ENCODE measurements around the gene PPM1K.

Gene PPM1K

DNA sequence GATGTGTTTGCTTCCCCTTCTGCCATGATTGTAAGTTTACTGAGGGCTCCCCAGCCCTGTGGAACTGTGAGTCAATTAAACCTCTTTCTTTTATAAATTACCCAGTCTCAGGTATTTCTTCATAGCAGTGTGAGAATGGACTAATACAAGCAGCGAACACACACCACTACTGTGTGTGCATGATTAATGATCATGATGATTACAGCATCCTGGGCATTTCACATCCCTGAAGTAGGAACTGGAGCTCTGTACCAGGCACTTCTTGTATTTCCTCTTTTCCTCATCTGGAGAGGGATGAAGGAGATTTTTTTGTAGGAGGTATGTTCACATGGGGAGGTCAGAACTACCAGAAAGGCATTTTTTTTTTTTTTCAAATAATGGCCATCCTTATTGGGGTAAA, 60.8 kb downstream of the PPM1K start:
- no peak overlapping the region for H3K4me3 ChIP-seq (ENCODE audit: low read depth, low read length)
- H3K9me3 ChIP-seq (ENCODE audit: severe bottlenecking) = no peaks in the 10 kb centered on the region
- TF ChIP-seq, protein P1, sequence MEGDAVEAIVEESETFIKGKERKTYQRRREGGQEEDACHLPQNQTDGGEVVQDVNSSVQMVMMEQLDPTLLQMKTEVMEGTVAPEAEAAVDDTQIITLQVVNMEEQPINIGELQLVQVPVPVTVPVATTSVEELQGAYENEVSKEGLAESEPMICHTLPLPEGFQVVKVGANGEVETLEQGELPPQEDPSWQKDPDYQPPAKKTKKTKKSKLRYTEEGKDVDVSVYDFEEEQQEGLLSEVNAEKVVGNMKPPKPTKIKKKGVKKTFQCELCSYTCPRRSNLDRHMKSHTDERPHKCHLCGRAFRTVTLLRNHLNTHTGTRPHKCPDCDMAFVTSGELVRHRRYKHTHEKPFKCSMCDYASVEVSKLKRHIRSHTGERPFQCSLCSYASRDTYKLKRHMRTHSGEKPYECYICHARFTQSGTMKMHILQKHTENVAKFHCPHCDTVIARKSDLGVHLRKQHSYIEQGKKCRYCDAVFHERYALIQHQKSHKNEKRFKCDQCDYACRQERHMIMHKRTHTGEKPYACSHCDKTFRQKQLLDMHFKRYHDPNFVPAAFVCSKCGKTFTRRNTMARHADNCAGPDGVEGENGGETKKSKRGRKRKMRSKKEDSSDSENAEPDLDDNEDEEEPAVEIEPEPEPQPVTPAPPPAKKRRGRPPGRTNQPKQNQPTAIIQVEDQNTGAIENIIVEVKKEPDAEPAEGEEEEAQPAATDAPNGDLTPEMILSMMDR (IDR thresholded peaks at IDR 0.05; ENCODE audit: low read depth, low read length) = no peak
- no peaks in the 10 kb centered on the region for H3K36me3 ChIP-seq
- DNase-seq = no peak
- H3K27me3 ChIP-seq (ENCODE audit: insufficient read depth, low read depth, severe bottlenecking) = no peaks in the 10 kb centered on the region
- H3K27ac ChIP-seq = no peak overlapping the region

DNA sequence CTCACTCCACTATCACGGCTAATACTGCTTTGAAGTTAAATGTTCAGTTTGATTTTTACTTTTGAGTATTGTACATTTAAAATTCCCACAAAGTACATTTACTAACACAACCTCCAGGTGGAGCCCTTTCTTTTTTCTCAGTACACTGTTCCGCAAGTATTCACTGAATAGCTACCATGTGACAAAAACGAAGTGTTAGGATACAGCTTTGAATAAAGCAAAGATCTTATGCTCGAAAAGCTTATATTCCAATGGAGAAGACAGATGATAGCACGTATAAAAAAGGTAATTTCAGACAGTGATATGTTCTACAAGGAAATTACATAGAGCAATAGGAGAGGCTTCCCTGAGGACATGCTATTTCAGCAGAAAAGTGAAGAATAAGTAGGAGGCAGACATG, 65.3 kb downstream of the PPM1K start:
- H3K27ac ChIP-seq = no peak overlapping the region
- no peak for DNase-seq
- no peaks in the 10 kb centered on the region for H3K9me3 ChIP-seq (ENCODE audit: severe bottlenecking)
- TF ChIP-seq, protein P1 (IDR thresholded peaks at IDR 0.05; ENCODE audit: low read depth, low read length) = no peak
- H3K36me3 ChIP-seq = no peaks in the 10 kb centered on the region
- H3K27me3 ChIP-seq (ENCODE audit: insufficient read depth, low read depth, severe bottlenecking) = peaks cover 2% of the 10 kb centered on the region
- no peak overlapping the region for H3K4me3 ChIP-seq (ENCODE audit: low read depth, low read length)

DNA sequence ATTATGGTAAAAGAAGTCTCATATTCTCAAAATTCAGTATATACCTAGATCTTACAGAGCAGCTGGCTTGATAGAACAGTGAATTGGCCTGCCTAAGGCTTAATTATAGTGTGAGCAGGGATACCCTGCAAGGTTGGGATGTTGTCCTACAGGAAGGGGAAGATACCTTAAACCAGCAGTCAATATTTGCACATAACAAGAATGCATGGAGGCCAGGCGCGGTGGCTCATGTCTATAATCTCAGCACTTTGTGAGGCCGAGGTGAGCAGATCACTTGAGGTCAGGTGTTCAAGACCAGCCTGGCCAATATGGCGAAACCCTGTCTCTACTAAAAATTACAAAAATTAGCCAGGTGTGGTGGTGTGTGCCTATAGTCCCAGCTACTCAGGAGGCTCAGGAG, 67.2 kb downstream of the PPM1K start:
- H3K4me3 ChIP-seq (ENCODE audit: low read depth, low read length) = no peak overlapping the region
- H3K9me3 ChIP-seq (ENCODE audit: severe bottlenecking) = no peaks in the 10 kb centered on the region
- no peak overlapping the region for H3K27ac ChIP-seq
- H3K27me3 ChIP-seq (ENCODE audit: insufficient read depth, low read depth, severe bottlenecking) = peaks cover 2% of the 10 kb centered on the region
- TF ChIP-seq, protein P1 (IDR thresholded peaks at IDR 0.05; ENCODE audit: low read depth, low read length) = no peak
- H3K36me3 ChIP-seq = no peaks in the 10 kb centered on the region
- DNase-seq = no peak

DNA sequence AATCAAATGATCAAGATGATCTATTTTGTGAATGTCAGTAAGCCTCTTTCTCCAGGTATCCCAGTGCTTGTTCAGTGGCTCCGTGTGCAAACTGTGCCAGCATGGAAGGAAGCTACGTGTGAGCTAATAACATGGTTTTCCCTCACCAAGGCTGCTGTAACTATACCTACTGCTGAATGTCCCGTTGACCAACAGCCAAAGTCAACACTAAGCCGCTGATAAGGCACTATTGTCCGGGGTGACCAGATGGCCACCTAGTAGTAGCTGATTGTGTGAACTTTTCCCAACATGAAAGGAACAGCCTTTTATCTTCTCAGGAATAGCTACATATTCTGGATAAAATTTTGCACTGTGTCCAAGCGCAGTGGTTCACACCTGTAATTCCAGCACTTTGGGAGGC, 68.0 kb downstream of the PPM1K start:
- H3K9me3 ChIP-seq (ENCODE audit: severe bottlenecking) = no peaks in the 10 kb centered on the region
- H3K27me3 ChIP-seq (ENCODE audit: insufficient read depth, low read depth, severe bottlenecking) = peaks cover 2% of the 10 kb centered on the region
- no peak overlapping the region for H3K4me3 ChIP-seq (ENCODE audit: low read depth, low read length)
- DNase-seq = no peak
- no peak overlapping the region for H3K27ac ChIP-seq
- TF ChIP-seq, protein P1 (IDR thresholded peaks at IDR 0.05; ENCODE audit: low read depth, low read length) = no peak
- no peaks in the 10 kb centered on the region for H3K36me3 ChIP-seq

DNA sequence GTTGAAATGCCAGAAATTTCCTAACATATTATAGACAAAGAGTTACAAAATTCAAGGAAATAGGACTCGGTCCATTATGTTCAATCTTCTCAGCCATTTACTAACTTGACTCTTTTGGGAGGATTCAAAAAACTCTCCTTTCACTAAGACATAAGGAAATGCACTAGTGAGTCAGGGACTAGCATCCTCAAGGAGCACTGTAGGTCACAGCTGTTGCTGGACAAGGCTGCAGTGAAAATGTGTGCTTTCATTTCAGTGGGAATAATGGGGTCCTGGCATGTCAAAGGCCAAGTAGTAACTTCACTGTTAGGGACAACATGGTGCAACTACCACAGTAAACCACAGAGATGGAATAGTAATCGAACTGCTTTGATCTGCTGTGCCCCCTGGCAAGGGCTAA, 69.0 kb downstream of the PPM1K start:
- DNase-seq = no peak
- peaks cover 2% of the 10 kb centered on the region for H3K27me3 ChIP-seq (ENCODE audit: insufficient read depth, low read depth, severe bottlenecking)
- no peaks in the 10 kb centered on the region for H3K36me3 ChIP-seq
- TF ChIP-seq, protein P1 (IDR thresholded peaks at IDR 0.05; ENCODE audit: low read depth, low read length) = no peak
- no peak overlapping the region for H3K4me3 ChIP-seq (ENCODE audit: low read depth, low read length)
- no peaks in the 10 kb centered on the region for H3K9me3 ChIP-seq (ENCODE audit: severe bottlenecking)
- no peak overlapping the region for H3K27ac ChIP-seq

DNA sequence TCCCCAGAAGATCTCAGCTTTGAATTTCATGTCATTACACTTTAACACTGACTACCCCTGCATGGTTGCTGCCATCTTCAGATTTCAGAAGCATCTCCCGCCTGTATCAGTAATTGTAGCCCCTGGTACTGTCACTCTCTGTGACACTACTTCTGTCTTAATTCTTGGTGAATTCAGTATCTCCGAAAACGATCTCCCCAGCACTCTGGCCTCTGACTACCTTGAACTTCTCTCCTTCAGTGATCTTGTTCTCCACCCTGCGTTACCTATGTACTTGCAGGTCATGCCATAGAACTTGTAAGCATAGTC, 72.2 kb downstream of the PPM1K start:
- H3K36me3 ChIP-seq = no peaks in the 10 kb centered on the region
- no peak overlapping the region for H3K27ac ChIP-seq
- no peaks in the 10 kb centered on the region for H3K9me3 ChIP-seq (ENCODE audit: severe bottlenecking)
- TF ChIP-seq, protein P1 (IDR thresholded peaks at IDR 0.05; ENCODE audit: low read depth, low read length) = no peak
- H3K4me3 ChIP-seq (ENCODE audit: low read depth, low read length) = no peak overlapping the region
- no peak for DNase-seq
- peaks cover 2% of the 10 kb centered on the region for H3K27me3 ChIP-seq (ENCODE audit: insufficient read depth, low read depth, severe bottlenecking)

All from WERI-Rb-1 (cell line).